HCT116 (cell line): ENCODE data around the gene ZC3H13. TPM values are rescaled to one million over a fixed set of nuclear protein-coding genes. Genes with fewer than 3 reads are reported as not detected.

Experiments
- ATAC-seq: fragments of 200-7000 bp; cut with Tn5 transposase; 2 replicates; pipeline ENCODE4 v1.9.1; 2020; ENCODE audit warnings: mild to moderate bottlenecking, moderate library complexity
- BruUV-seq: library from RNA; stranded (reverse); fragments of 400-500 nt; replicated peaks from 2 replicates; lab custom pipeline; 2021; lab: Mats Ljungman, UMichigan
- CTCF ChIA-PET: fragments of 300-600 bp; sonication (Branson Sonifier 250); formaldehyde crosslinking; loops from one replicate; lab custom pipeline; 2021; ENCODE audit warnings: antibody characterized with exemption; lab: Charles Lee
- POLR2A ChIA-PET: fragments of 300-600, 350-600 bp; sonication (Branson Sonifier 250); formaldehyde crosslinking; loops from one replicate; lab custom pipeline; 2021; ENCODE audit warnings: antibody characterized with exemption; lab: Charles Lee
- RAD21 ChIA-PET, 2 experiments: fragments of 300-600 bp; sonication (Branson Sonifier 250); formaldehyde crosslinking; loops; one replicate each; lab custom pipeline; 2023; ENCODE audit warnings: low total read pairs in 2 of 2; ENCODE audit not compliant: uncharacterized antibody in 2 of 2, unreplicated experiment in 2 of 2, low non-redundant PET in 1 of 2; lab: Charles Lee
- DNase-seq: peaks from one replicate; pipeline ENCODE4 v3.0.0-alpha.2; 2010; ENCODE audit warnings: low read depth, low spot score
- H2AFZ ChIP-seq: fragments of 200-600 bp; shearing (Covaris generic), sonication (generic); 2 replicates; pipeline ENCODE4 v1.6.1; 2017; ENCODE audit warnings: low read depth, mixed run types, mixed read lengths, antibody characterized with exemption, low read length; ENCODE audit not compliant: poor library complexity, severe bottlenecking
- H3K27ac ChIP-seq: 2 replicates; pipeline ENCODE4 v1.5.1; 2012; ENCODE audit warnings: low read depth, low read length
- H3K27me3 ChIP-seq: fragments of 200-600 bp; sonication (generic); 2 replicates; pipeline ENCODE4 v1.6.1; 2016; ENCODE audit warnings: mixed run types, low read length, mixed read lengths; ENCODE audit not compliant: insufficient read depth
- H3K36me3 ChIP-seq, 2 experiments: fragments of 200-500 bp in 1 of 2; fragments of 200-600 bp in 1 of 2; sonication (Bioruptor generic) in 1 of 2; sonication (generic) in 1 of 2; 2 replicates each; pipeline versions ENCODE4 v1.5.1 to v1.6.1; 2014 to 2016; ENCODE audit warnings: low read length in 2 of 2, inconsistent platforms in 1 of 2, mixed read lengths in 1 of 2, mixed run types in 1 of 2; ENCODE audit not compliant: insufficient read depth in 2 of 2, control insufficient read depth in 1 of 2
- H3K4me1 ChIP-seq, 2 experiments: fragments of 200-600 bp in 1 of 2; sonication (generic) in 1 of 2; 2 replicates each; pipeline versions ENCODE4 v1.5.1 to v1.6.1; 2012 to 2017; ENCODE audit warnings: low read length in 2 of 2, inconsistent platforms in 1 of 2, mild to moderate bottlenecking in 1 of 2, mixed read lengths in 1 of 2, mixed run types in 1 of 2, moderate library complexity in 1 of 2; ENCODE audit not compliant: insufficient read depth in 2 of 2, control insufficient read depth in 1 of 2
- H3K4me2 ChIP-seq: fragments of 200-600 bp; sonication (generic); 2 replicates; pipeline ENCODE4 v1.6.1; 2017; ENCODE audit warnings: mixed run types, low read length, mixed read lengths
- H3K4me3 ChIP-seq, 2 experiments: fragments of 200-600 bp in 1 of 2; sonication (generic) in 1 of 2; replicated peaks in 1 of 2; 2 replicates each; pipeline ENCODE4 v1.5.1; 2011 to 2016; ENCODE audit warnings: low read length in 2 of 2, control low read depth in 1 of 2, low read depth in 1 of 2, mild to moderate bottlenecking in 1 of 2, mixed read lengths in 1 of 2, mixed run types in 1 of 2
- H3K79me2 ChIP-seq: fragments of 200-600 bp; sonication (generic); 2 replicates; pipeline ENCODE4 v1.6.1; 2017; ENCODE audit warnings: mild to moderate bottlenecking, mixed run types, low read length, moderate library complexity, mixed read lengths; ENCODE audit not compliant: insufficient read depth
- H3K9ac ChIP-seq: fragments of 200-600 bp; sonication (generic); 2 replicates; pipeline ENCODE4 v1.6.1; 2016; ENCODE audit warnings: low read length, mixed read lengths
- H3K9me2 ChIP-seq: fragments of 200-600 bp; sonication (generic), shearing (Covaris generic); 2 replicates; pipeline ENCODE4 v1.6.1; 2017; ENCODE audit warnings: mixed run types, mild to moderate bottlenecking, moderate library complexity; ENCODE audit not compliant: insufficient read depth
- H3K9me3 ChIP-seq, 2 experiments: fragments of 200-500 bp in 1 of 2; fragments of 200-600 bp in 1 of 2; sonication (Bioruptor generic) in 1 of 2; sonication (generic) in 1 of 2; 2 replicates each; pipeline ENCODE4 v1.6.1; 2014 to 2017; ENCODE audit warnings: low read length in 2 of 2, mixed read lengths in 2 of 2, inconsistent platforms in 1 of 2, low read depth in 1 of 2, mild to moderate bottlenecking in 1 of 2, mixed run types in 1 of 2, moderate library complexity in 1 of 2; ENCODE audit not compliant: control insufficient read depth in 1 of 2, insufficient read depth in 1 of 2
- H4K20me1 ChIP-seq: fragments of 200-600 bp; sonication (generic), shearing (Covaris generic); 2 replicates; pipeline ENCODE4 v1.6.1; 2017; ENCODE audit warnings: mixed run types, mild to moderate bottlenecking, moderate library complexity; ENCODE audit not compliant: insufficient read depth
- CBX3 ChIP-seq: IDR thresholded peaks from 2 replicates; pipeline ENCODE4 v1.6.1; 2012; ENCODE audit warnings: low read depth
- CEBPB ChIP-seq: IDR thresholded peaks from 2 replicates; pipeline ENCODE4 v1.6.1; 2012; ENCODE audit warnings: low read depth
- EGR1 ChIP-seq: IDR thresholded peaks from 2 replicates; pipeline ENCODE4 v1.6.1; 2012; ENCODE audit warnings: low read depth
- ELF1 ChIP-seq: IDR thresholded peaks from 2 replicates; pipeline ENCODE4 v1.6.1; 2012; ENCODE audit warnings: low read depth, borderline replicate concordance
- EZH2 ChIP-seq: fragments of 200-600 bp; sonication (generic); IDR thresholded peaks from 2 replicates; pipeline ENCODE4 v1.6.1; 2017; ENCODE audit warnings: antibody characterized with exemption, mixed run types
- EZH2phosphoT487 ChIP-seq: fragments of 200-600 bp; IDR thresholded peaks from 2 replicates; pipeline ENCODE4 v1.6.1; 2018; ENCODE audit warnings: antibody characterized with exemption, borderline replicate concordance
- POLR2A ChIP-seq: IDR thresholded peaks from 2 replicates; pipeline ENCODE4 v1.7.0; 2011; ENCODE audit warnings: borderline replicate concordance; ENCODE audit not compliant: insufficient read depth, insufficient read length; ENCODE audit errors: extremely low read depth
- RAD21 ChIP-seq: IDR thresholded peaks from 2 replicates; pipeline ENCODE4 v1.6.1; 2012; ENCODE audit warnings: low read depth, mild to moderate bottlenecking
- SP1 ChIP-seq: IDR thresholded peaks from 2 replicates; pipeline ENCODE4 v1.6.1; 2012; ENCODE audit warnings: low read depth
- SRF ChIP-seq: IDR thresholded peaks from 2 replicates; pipeline ENCODE4 v1.6.1; 2012; ENCODE audit warnings: low read depth
- TCF7L2 ChIP-seq: IDR thresholded peaks from 2 replicates; pipeline ENCODE4 v1.7.0; 2011; ENCODE audit warnings: borderline replicate concordance, inconsistent platforms; ENCODE audit not compliant: insufficient read depth, insufficient read length; ENCODE audit errors: extremely low read depth
- YY1 ChIP-seq: IDR thresholded peaks from 2 replicates; pipeline ENCODE4 v1.6.1; 2011; ENCODE audit warnings: low read length, low read depth, moderate library complexity, mild to moderate bottlenecking; ENCODE audit not compliant: insufficient replicate concordance; ENCODE audit errors: extremely low read depth
- ZBTB33 ChIP-seq: IDR thresholded peaks from 2 replicates; pipeline ENCODE4 v1.6.1; 2011; ENCODE audit warnings: mild to moderate bottlenecking, low read length, moderate library complexity; ENCODE audit not compliant: insufficient replicate concordance; ENCODE audit errors: extremely low read depth
- ZFX ChIP-seq: fragments of 450-650 bp; IDR thresholded peaks from 2 replicates; pipeline ENCODE4 v1.6.1; 2017
- ZNF274 ChIP-seq: fragments of 200-500 bp; sonication (Bioruptor generic); IDR thresholded peaks from 2 replicates; pipeline ENCODE4 v1.6.1; 2014; ENCODE audit warnings: mild to moderate bottlenecking, low read depth, low read length, inconsistent platforms
- intact Hi-C: fragments of 100-400 bp; cut with micrococcal nuclease; formaldehyde crosslinking; loops from 2 replicates; pipeline ENCODE4 v1.10.0; 2022
- total RNA-seq: library from RNA; stranded (reverse); gene quantifications from one replicate; pipeline ENCODE4 v1.2.1, GENCODE V29; 2021; ENCODE audit not compliant: unreplicated experiment
- TF ChIP-seq, protein P1 (sequence below): IDR thresholded peaks from 2 replicates; pipeline ENCODE4 v1.6.1; 2012; ENCODE audit warnings: low read depth
- TF ChIP-seq, protein P2 (sequence below): IDR thresholded peaks from 2 replicates; pipeline ENCODE4 v1.6.1; 2012
- TF ChIP-seq, protein P3 (sequence below), 3 experiments: fragments of 200-600 bp in 1 of 3; sonication (generic) in 1 of 3; IDR thresholded peaks in 2 of 3; conservative IDR thresholded peaks in 1 of 3; 2 replicates each; pipeline ENCODE4 v1.5.1; 2012 to 2017; ENCODE audit warnings: low read depth in 2 of 3, low read length in 2 of 3, antibody characterized with exemption in 1 of 3, borderline replicate concordance in 1 of 3, control low read depth in 1 of 3, mild to moderate bottlenecking in 1 of 3, mixed read lengths in 1 of 3, mixed run types in 1 of 3, moderate library complexity in 1 of 3; ENCODE audit not compliant: insufficient read depth in 1 of 3
- TF ChIP-seq, protein P4 (sequence below): IDR thresholded peaks from 2 replicates; pipeline ENCODE4 v1.6.1; 2012

Gene ZC3H13
- total RNA-seq, 1 experiment from 2014 or later = 37.9 TPM

DNA sequence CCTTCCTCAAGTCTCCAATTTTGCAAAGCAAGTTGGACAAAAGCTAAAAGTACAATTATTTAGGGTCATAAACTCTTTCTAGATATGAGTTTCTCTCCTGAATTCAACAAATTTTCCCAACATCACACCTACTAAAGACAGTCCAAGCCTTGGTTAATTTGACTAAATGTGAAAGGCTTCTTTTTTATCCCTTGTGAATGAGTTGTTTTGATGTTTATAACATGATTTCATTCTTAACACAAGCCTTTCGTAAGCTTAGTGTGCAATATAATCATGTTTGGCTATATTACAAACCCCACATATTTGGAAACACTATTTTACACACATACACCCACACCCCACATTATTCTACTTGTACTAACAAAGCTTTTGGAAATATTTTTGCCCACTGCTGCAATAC is 57.3 kb downstream of the ZC3H13 start:
- POLR2A ChIA-PET = no interaction called here
- CTCF ChIA-PET = no interaction called here
- Histone ChIP-seq H4K20me1 (peaks cover 3% of the 10 kb centered on the region; the same call in 1 of the 2 replicates), H3K27me3 (no peaks in the 10 kb centered on the region), H3K4me2 (no peak overlapping the region), H3K36me3 (peaks cover 3 to 7% of the 10 kb centered on the region in 2 experiments; a peak in 1 of 4 replicates), H3K4me1 (no peaks in the 10 kb centered on the region), H3K4me3 (no peak overlapping the region), H3K9me2 (no peaks in the 10 kb centered on the region), H3K9ac (no peak overlapping the region), H3K9me3 (no peaks in the 10 kb centered on the region), H3K27ac (no peak overlapping the region), H3K79me2 (0 out of 2 replicates have a peak, but pooled peaks cover 4% of the 10 kb centered on the region), H2AFZ (no peak overlapping the region)
- no peak for ATAC-seq
- RAD21 ChIA-PET = no interaction called here
- intact Hi-C loops = no loop called here
- no TSS peak for BruUV-seq
- no peak for DNase-seq
- TF ChIP-seq ZFX (no peak), ZBTB33 (no peak), EZH2 (no peak), YY1 (no peak), CEBPB (no peak), EZH2phosphoT487 (no peak), ELF1 (no peak), POLR2A (no peak), SRF (no peak), TCF7L2 (no peak), SP1 (no peak), CBX3 (no peak), EGR1 (no peak), ZNF274 (no peak), RAD21 (no peak)
- TF ChIP-seq, protein P1, sequence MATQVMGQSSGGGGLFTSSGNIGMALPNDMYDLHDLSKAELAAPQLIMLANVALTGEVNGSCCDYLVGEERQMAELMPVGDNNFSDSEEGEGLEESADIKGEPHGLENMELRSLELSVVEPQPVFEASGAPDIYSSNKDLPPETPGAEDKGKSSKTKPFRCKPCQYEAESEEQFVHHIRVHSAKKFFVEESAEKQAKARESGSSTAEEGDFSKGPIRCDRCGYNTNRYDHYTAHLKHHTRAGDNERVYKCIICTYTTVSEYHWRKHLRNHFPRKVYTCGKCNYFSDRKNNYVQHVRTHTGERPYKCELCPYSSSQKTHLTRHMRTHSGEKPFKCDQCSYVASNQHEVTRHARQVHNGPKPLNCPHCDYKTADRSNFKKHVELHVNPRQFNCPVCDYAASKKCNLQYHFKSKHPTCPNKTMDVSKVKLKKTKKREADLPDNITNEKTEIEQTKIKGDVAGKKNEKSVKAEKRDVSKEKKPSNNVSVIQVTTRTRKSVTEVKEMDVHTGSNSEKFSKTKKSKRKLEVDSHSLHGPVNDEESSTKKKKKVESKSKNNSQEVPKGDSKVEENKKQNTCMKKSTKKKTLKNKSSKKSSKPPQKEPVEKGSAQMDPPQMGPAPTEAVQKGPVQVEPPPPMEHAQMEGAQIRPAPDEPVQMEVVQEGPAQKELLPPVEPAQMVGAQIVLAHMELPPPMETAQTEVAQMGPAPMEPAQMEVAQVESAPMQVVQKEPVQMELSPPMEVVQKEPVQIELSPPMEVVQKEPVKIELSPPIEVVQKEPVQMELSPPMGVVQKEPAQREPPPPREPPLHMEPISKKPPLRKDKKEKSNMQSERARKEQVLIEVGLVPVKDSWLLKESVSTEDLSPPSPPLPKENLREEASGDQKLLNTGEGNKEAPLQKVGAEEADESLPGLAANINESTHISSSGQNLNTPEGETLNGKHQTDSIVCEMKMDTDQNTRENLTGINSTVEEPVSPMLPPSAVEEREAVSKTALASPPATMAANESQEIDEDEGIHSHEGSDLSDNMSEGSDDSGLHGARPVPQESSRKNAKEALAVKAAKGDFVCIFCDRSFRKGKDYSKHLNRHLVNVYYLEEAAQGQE = no peak
- TF ChIP-seq, protein P2, sequence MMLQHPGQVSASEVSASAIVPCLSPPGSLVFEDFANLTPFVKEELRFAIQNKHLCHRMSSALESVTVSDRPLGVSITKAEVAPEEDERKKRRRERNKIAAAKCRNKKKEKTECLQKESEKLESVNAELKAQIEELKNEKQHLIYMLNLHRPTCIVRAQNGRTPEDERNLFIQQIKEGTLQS = no peak
- TF ChIP-seq, protein P3, sequence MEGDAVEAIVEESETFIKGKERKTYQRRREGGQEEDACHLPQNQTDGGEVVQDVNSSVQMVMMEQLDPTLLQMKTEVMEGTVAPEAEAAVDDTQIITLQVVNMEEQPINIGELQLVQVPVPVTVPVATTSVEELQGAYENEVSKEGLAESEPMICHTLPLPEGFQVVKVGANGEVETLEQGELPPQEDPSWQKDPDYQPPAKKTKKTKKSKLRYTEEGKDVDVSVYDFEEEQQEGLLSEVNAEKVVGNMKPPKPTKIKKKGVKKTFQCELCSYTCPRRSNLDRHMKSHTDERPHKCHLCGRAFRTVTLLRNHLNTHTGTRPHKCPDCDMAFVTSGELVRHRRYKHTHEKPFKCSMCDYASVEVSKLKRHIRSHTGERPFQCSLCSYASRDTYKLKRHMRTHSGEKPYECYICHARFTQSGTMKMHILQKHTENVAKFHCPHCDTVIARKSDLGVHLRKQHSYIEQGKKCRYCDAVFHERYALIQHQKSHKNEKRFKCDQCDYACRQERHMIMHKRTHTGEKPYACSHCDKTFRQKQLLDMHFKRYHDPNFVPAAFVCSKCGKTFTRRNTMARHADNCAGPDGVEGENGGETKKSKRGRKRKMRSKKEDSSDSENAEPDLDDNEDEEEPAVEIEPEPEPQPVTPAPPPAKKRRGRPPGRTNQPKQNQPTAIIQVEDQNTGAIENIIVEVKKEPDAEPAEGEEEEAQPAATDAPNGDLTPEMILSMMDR (IDR thresholded peaks at IDR 0.05 in 2 of 3, conservative IDR thresholded peaks at IDR 0.05 in 1 of 3; ENCODE audit: borderline replicate concordance in 1 of 3, insufficient read depth in 1 of 3, low read depth in 2 of 3, low read length in 2 of 3) = no peak
- TF ChIP-seq, protein P4, sequence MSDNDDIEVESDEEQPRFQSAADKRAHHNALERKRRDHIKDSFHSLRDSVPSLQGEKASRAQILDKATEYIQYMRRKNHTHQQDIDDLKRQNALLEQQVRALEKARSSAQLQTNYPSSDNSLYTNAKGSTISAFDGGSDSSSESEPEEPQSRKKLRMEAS = no peak
